HG03064 (cell line): ENCODE results near the gene MYZAP.

ENCODE experiments used
- ATAC-seq: cut with Tn5 transposase; IDR thresholded peaks from one replicate; pipeline ENCODE4 v1.9.1; 2021; ENCODE audit warnings: low read depth; ENCODE audit not compliant: unreplicated experiment

Gene MYZAP, protein sequence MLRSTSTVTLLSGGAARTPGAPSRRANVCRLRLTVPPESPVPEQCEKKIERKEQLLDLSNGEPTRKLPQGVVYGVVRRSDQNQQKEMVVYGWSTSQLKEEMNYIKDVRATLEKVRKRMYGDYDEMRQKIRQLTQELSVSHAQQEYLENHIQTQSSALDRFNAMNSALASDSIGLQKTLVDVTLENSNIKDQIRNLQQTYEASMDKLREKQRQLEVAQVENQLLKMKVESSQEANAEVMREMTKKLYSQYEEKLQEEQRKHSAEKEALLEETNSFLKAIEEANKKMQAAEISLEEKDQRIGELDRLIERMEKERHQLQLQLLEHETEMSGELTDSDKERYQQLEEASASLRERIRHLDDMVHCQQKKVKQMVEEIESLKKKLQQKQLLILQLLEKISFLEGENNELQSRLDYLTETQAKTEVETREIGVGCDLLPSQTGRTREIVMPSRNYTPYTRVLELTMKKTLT

GRCh38 chr15:57591822-57592367 is at the start of gene MYZAP:
MYZAP (plus strand) TSS chr15:57591904; CDS start chr15:57592035, 131 bp downstream.
- no peak for ATAC-seq

GRCh38 chr15:57542505-57542817 is 49.2 kb upstream of the MYZAP start:
- no peak for ATAC-seq

- no peak for ATAC-seq
Measured at GRCh38 chr15:57544848-57545480, 46.7 kb upstream of the MYZAP start.

GRCh38 chr15:57545995-57546394 is 45.7 kb upstream of the MYZAP start:
- ATAC-seq: no peak

DNA sequence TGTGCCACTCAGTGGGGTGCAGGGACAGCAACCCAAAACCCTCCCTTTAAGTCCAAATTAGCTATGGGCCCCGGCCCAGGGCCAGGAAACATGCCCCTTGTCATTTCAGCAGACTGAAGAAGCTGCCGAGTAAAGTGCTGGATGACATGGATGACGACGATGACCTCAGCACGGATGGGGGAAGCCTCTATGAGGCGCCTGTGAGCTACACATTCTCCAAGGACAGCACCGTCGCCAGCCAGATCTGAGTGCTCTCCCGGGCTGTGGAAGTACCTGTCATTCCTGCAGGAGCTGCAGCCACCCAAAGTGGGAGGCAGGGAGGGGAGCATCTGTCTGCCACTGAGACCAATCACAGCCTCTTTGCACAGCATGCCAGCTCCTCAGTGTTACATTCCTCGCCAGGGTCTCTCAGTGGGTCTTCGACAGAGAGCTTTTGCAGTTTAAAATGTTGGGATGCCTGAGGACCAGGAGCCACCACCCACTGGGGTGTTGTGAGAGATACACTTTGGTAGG is 44.4 kb upstream of the MYZAP start:
- no peak for ATAC-seq

DNA sequence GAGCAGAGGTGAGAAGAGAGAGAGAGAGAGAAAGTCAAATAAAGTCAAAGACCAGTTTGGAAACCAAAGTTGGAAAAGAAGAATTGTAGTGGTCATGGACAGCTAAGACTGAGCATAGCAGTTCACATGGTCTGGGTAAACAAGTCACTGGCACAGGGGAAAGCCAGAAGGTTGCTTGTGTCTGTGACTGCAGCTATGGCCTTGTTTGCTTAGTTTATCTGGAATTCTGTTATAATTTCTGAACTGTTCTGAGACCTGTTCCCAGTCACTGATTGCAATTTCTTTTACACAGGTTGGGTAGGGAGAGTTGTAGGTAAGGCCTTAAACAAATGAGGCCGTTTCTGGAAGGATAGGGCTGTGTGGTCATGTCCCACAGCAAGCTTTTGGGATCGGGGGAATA is 43.4 kb upstream of the MYZAP start:
- no peak for ATAC-seq

DNA sequence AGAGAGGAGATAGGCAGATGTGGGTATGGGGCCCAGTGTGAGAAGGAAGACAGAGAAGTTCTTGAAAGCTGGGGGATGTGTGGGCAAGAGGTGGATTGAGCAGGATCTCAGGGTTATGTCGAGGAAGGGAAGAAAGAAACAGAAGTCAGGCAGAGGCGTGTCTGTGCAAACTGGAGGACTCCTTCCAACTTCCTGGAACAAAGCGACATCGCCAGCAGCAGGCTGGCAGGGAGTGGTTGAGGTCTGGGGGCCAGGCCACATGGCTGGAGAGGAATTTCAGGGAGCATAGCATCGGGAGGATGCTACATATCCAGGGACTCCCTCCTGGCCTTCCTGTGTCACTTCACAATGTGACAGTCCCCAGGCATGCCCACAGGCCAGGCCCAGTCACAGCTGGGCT is 42.9 kb upstream of the MYZAP start:
- no peak for ATAC-seq

- no peak for ATAC-seq
Measured at GRCh38 chr15:57549935-57550334, 41.8 kb upstream of the MYZAP start.

- ATAC-seq: no peak
Measured at GRCh38 chr15:57550640-57551039, 41.1 kb upstream of the MYZAP start.

DNA sequence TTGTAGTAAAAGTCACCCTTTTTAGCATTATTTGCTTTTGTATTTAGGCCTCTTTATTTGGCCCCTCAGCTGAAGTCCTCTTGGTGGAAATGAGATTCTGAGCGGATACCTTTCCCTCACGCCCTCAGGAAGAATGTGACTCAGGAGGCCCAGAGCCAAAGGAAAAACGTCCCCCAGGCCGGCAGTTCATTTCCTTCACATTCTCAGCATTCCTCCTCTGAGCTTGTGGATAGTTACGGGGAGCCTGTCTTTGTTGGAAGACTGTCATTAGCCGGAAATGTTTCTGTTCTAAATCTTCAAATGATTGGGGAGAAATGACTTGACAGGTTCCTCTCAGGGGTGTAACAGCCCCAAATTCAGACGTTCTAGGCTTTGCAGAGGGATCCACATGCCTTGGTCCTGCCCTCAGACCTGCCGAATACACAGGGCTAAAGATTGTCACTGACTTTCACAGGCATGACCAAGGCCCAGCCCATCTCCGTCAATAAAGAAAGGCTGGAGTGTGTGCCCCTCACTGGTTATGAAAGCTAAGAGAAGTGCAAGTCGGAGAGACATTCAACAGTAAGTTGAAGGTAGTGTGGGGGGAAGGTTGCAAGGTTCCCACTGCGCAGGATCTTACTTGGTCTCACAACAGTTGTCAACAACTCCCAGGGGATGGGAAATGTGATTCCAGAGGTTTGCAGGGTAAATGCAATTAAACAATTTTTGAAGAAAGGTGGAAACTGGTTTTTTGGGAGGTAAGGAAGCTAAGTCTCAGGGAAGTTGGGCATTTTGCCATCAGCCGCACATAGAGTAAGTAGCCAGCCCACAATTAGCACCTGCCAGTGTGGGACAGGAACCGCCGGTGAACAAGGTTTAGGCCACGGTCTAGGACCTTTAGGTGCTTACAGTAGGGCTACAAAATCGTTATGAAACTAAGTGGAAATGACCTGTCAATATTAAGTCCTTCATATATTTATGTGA is 39.7 kb upstream of the MYZAP start:
- ATAC-seq: no peak

- ATAC-seq: no peak
Measured at GRCh38 chr15:57552678-57553334, 38.9 kb upstream of the MYZAP start.

DNA sequence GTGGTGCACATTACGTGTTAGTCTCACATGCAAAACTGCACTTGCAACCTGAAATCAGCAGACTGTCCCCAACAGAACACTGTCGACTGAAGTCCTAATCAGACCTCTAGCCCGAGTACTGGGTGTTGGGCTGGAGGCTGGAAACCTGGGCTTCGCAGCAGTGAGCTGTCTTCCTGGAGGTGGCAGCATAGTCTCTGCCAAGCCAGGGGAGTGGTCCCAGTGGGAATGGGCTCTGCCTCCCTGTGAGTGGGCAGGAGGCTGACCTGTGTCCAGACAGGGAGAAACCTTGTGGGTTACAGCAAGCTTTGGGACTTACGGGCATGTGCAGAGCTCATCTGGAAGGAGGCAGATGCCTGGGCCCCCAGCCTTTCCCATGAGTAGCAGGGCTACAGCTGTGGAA is 38.2 kb upstream of the MYZAP start:
- ATAC-seq: no peak

DNA sequence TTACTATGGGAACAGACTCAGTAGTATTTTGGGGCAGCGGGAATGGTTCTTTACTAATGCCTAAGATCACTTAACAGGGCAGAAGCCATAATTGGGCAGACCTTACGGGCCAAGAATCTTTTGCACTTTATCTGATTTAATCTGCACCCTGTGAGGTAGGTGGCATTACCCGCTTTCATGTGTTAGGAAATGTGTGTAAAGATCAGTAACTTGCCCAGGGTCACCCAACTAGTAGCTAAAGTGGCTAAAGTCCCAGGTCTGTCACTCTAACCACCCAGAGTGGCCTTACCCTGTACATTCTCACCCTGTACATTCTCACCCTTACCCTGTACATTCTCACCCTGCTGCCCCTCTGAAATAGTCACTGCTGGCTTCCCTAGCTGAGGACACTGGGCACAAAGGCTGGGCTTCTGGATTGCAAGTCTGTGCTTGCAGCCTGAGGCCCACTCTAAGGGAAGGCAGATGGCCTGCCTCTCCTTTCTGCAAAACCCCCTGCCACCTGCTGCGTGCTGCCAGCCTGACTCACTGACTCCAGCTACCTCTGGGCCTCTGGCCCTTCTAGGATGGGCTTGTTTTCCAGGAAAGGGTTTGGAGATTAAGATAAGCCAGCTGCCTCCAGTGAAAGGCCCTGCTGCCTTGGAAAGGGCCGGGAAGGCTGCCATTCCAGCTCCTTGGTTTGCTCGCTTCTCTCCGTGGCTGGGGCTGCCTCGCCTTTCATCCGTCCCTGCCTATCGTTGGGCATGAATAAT is 37.5 kb upstream of the MYZAP start:
- ATAC-seq: no peak

DNA sequence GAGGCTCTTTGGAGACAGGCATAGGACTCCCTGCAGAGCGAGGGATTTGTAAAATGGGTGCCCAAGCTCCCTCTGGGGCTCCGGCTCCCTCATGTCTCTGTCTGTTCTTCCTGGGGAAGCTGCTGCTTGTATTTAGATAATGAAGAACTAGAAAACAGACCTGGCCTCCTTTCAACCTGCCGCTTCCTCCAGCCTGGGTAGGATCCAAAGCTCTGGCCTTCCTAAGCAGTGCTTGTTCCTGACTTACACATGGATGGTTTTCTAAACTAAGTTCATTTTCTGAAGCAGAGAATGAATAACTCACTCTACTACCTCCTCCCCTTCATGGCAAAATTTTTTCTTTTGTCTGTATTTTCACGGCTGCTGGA is 36.9 kb upstream of the MYZAP start:
- ATAC-seq: no peak

GRCh38 chr15:57555270-57555669 is 36.4 kb upstream of the MYZAP start:
- no peak for ATAC-seq

DNA sequence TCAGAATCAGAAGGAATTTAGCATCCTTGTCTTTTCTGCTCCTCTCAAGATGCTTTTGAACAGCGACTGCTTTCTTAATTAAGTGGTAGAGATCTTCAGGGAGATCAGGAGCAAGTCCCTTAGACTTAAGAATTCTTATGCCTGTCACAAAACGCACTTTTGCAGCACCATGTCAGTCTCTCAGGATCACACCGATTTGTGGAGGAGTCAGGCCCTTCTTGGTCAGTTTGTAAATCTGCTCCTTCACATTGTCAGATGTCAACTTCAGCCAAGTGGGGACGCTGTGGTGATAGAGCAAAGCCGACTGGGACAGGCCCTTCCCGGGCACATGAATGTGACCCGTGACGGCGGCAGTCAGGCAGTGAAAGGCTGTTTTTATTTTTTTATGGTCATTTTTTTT is 35.7 kb upstream of the MYZAP start:
- no peak for ATAC-seq

DNA sequence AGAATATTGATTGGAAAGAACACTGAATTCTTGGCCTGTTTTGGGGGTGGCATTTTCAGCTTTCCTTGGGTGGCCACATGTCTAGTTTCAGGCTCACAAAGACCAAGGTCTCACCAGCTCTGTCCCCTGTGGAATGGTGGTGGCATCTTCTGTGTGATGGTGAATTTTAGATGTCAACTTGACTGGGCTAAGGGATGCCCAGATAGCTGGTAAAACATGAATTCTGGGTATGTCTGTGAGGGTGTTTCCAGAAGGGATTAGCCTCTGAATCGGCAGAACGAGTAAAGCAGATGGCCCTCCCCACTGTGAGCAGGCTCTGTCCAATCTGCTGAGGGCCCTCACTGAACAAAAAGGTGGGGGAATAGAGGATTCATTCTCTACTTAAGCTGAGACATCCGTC is 34.4 kb upstream of the MYZAP start:
- no peak for ATAC-seq

GRCh38 chr15:57557810-57558209 is 33.9 kb upstream of the MYZAP start:
- no peak for ATAC-seq

DNA sequence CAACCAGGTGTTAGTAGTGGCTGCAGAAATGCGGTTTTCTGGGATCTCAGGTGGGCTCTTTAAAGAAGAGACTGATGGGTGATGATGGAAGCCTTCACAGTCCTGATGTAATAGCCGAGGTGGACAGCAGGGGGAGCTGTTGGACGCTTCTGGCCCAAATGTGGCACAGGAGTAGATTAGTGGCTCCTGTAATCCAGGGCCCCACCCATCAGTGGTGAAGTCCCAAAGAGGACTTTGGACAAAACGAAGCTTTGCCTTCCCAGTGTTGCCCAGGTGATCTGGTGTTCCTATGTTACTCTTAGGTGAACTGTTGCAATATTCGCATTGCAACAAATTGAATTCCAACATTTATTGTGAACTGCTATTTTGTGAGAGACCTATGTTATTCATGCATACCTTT is 31.8 kb upstream of the MYZAP start:
- no peak for ATAC-seq
